ENCODE results near the gene DNAJC5.
"Not testable (repeated sequence)": the region's sequence is repeated elsewhere in the genome, so short reads cannot be mapped to it uniquely, and the experiment has no call there.

Gene DNAJC5

GRCh38 chr20:63894358-63895201 lies at the start of gene DNAJC5:
DNAJC5 (plus strand) TSS chr20:63895126; CDS start chr20:63928346, 33,220 bp downstream.
- peak; percentile 77 to 90 for DNase-seq

GRCh38 chr20:63846128-63846771 lies 48.7 kb upstream of the DNAJC5 start:
- DNase-seq, result peak in 1 of 2 experiments; percentile 23

- DNase-seq, result no peak
Measured at GRCh38 chr20:63846888-63847236, 48.1 kb upstream of the DNAJC5 start.

- no peak for DNase-seq
Measured at GRCh38 chr20:63847237-63848002, 47.5 kb upstream of the DNAJC5 start.

- no peak for DNase-seq
Measured at GRCh38 chr20:63848003-63848911, 46.7 kb upstream of the DNAJC5 start.

- DNase-seq, result no peak
Measured at GRCh38 chr20:63850689-63851547, 44.0 kb upstream of the DNAJC5 start.

GRCh38 chr20:63851548-63851943 lies 43.4 kb upstream of the DNAJC5 start:
- not testable (repeated sequence) for DNase-seq

- not testable (repeated sequence) for DNase-seq
Measured at GRCh38 chr20:63853733-63854068, 41.2 kb upstream of the DNAJC5 start.

- DNase-seq, result no peak
Measured at GRCh38 chr20:63854069-63854765, 40.7 kb upstream of the DNAJC5 start.

- no peak for DNase-seq
Measured at GRCh38 chr20:63854766-63855362, 40.1 kb upstream of the DNAJC5 start.

GRCh38 chr20:63855363-63856097 lies 39.4 kb upstream of the DNAJC5 start:
- DNase-seq, result no peak

- no peak for DNase-seq
Measured at GRCh38 chr20:63856098-63856511, 38.8 kb upstream of the DNAJC5 start.

GRCh38 chr20:63857764-63858392 lies 37.0 kb upstream of the DNAJC5 start:
- DNase-seq, result no peak

- peak in 1 of 2 experiments; percentile 45 for DNase-seq
Measured at GRCh38 chr20:63858393-63859165, 36.3 kb upstream of the DNAJC5 start.

- no peak for DNase-seq
Measured at GRCh38 chr20:63859166-63859699, 35.7 kb upstream of the DNAJC5 start.

GRCh38 chr20:63860325-63861051 lies 34.4 kb upstream of the DNAJC5 start:
- DNase-seq, result no peak

GRCh38 chr20:63861365-63861934 lies 33.5 kb upstream of the DNAJC5 start, which contains the start of gene ABHD16B:
ABHD16B (plus strand) TSS chr20:63861498; CDS start chr20:63861541, 43 bp downstream.
- DNase-seq, result no peak

All from SW 1271 (cell line).